Activated CD8-positive, alpha-beta memory T cell treated with anti-CD3 and anti-CD28 coated beads for 36 hours (primary cell): ENCODE results near the gene CCT7. TPM values are rescaled to one million over a fixed set of nuclear protein-coding genes. Genes with fewer than 3 reads are reported as not detected.

ENCODE experiments used
- CTCF ChIA-PET: fragments of 350-600 bp; sonication (Branson Sonifier 250); formaldehyde crosslinking; loops from one replicate; lab custom pipeline; 2021; ENCODE audit warnings: antibody characterized with exemption; lab: Charles Lee
- POLR2A ChIA-PET: fragments of 350-600 bp; sonication (Branson Sonifier 250); formaldehyde crosslinking; loops from one replicate; lab custom pipeline; 2021; ENCODE audit warnings: antibody characterized with exemption; lab: Charles Lee
- total RNA-seq, 2 experiments: library from RNA; stranded (reverse); gene quantifications; one replicate each; pipeline ENCODE4 v1.2.3, GENCODE V29; 2021

The CCT7 gene
- total RNA-seq, 2 experiments from 2014 or later = 750 to 751 TPM

GRCh38 chr2:73217826-73218225 is 16.3 kb upstream of the CCT7 start:
- CTCF ChIA-PET = interaction anchor here (1.3 kb wide), 1 partner anchor 10 kb away, joined by 3 read pairs; no protein-coding TSS in a partner anchor
- POLR2A ChIA-PET = interaction anchor here (1.2 kb wide), 1 partner anchor 15 kb away, joined by 5 read pairs; no protein-coding TSS in a partner anchor

GRCh38 chr2:73218298-73218697 is 15.8 kb upstream of the CCT7 start:
- ChIA-PET POLR2A (interaction anchor here (1.2 kb wide), 1 partner anchor 14 kb away, joined by 5 read pairs; no protein-coding TSS in a partner anchor), CTCF (no interaction called here)

- ChIA-PET CTCF (interaction anchor here (1.6 kb wide), 1 partner anchor 11 kb away, joined by 6 read pairs; no protein-coding TSS in a partner anchor), POLR2A (interaction anchor here (0.6 kb wide), 1 partner anchor 20 kb away, joined by 5 read pairs; no protein-coding TSS in a partner anchor)
These were observed 10.3 kb upstream of the CCT7 start for GRCh38 chr2:73223821-73224220.

GRCh38 chr2:73225513-73226360 is 8.4 kb upstream of the CCT7 start:
- POLR2A ChIA-PET = interaction anchor here (0.9 kb wide), 1 partner anchor 8 kb away, joined by 3 read pairs; the partner anchor contains the start of gene CCT7
- CTCF ChIA-PET = interaction anchor here (1.5 kb wide), 1 partner anchor 64 kb away, joined by 3 read pairs; no protein-coding TSS in a partner anchor

GRCh38 chr2:73227086-73227485 is 7.0 kb upstream of the CCT7 start:
- CTCF ChIA-PET = interaction anchor here (1.5 kb wide), 1 partner anchor 63 kb away, joined by 3 read pairs; no protein-coding TSS in a partner anchor

GRCh38 chr2:73228631-73229030 is 5.5 kb upstream of the CCT7 start:
- ChIA-PET CTCF (interaction anchor here (1.4 kb wide), 1 partner anchor 11 kb away, joined by 3 read pairs; no protein-coding TSS in a partner anchor), POLR2A (no interaction called here)

More at GRCh38 chr2:73227086-73227485, 7.0 kb upstream of the CCT7 start:
- POLR2A ChIA-PET = no interaction called here

- ChIA-PET CTCF (interaction anchor here (1.0 to 5.1 kb wide), 5 partner anchors 10 to 57 kb away, joined by 3 to 27 read pairs (median 5); no protein-coding TSS in a partner anchor), POLR2A (interaction anchor here (0.5 to 2.9 kb wide), 9 partner anchors 12 to 947 kb away, joined by 3 to 17 read pairs (median 5); partner anchors contain the start of genes ALMS1, EGR4, FBXO41 and SFXN5)
These were observed 1.5 kb upstream of the CCT7 start for GRCh38 chr2:73232403-73233153.

GRCh38 chr2:73233154-73233931 is 765 bp upstream of the CCT7 start, which contains the start of gene PRADC1:
Gene PRADC1, minus strand, starts transcription at chr2:73233239. Its CDS starts 79 bp downstream, at chr2:73233160.
- CTCF ChIA-PET = interaction anchor here (0.6 to 5.1 kb wide), 8 partner anchors 9 to 619 kb away, joined by 3 to 27 read pairs (median 5); no protein-coding TSS in a partner anchor
- POLR2A ChIA-PET = interaction anchor here (0.5 to 2.9 kb wide), 12 partner anchors 8 to 946 kb away, joined by 3 to 17 read pairs (median 6); partner anchors contain the start of genes ALMS1, EGR4, FBXO41 and SFXN5

- ChIA-PET CTCF (interaction anchor here (1.3 to 5.1 kb wide), 2 partner anchors 24 to 54 kb away, joined by 6 to 27 read pairs; no protein-coding TSS in a partner anchor), POLR2A (interaction anchor here (0.6 to 2.9 kb wide), 2 partner anchors 9 to 58 kb away, joined by 3 to 12 read pairs; partner anchors contain the start of gene EGR4)
These were observed 1.4 kb downstream of the CCT7 start for GRCh38 chr2:73235315-73236028.

GRCh38 chr2:73237168-73237567 is 3.1 kb downstream of the CCT7 start:
- POLR2A ChIA-PET = no interaction called here
- CTCF ChIA-PET = interaction anchor here (5.1 kb wide), 1 partner anchor 53 kb away, joined by 27 read pairs; no protein-coding TSS in a partner anchor

GRCh38 chr2:73238149-73238548 is 4.0 kb downstream of the CCT7 start:
- CTCF ChIA-PET = interaction anchor here (0.7 kb wide), 1 partner anchor 64 kb away, joined by 3 read pairs; no protein-coding TSS in a partner anchor

GRCh38 chr2:73238976-73239375 is 4.9 kb downstream of the CCT7 start:
- ChIA-PET POLR2A (interaction anchor here (0.6 kb wide), 1 partner anchor 169 kb away, joined by 3 read pairs; no protein-coding TSS in a partner anchor), CTCF (interaction anchor here (0.7 kb wide), 1 partner anchor 63 kb away, joined by 3 read pairs; no protein-coding TSS in a partner anchor)

More at GRCh38 chr2:73238149-73238548, 4.0 kb downstream of the CCT7 start:
- POLR2A ChIA-PET = no interaction called here

GRCh38 chr2:73239776-73240175 is 5.7 kb downstream of the CCT7 start:
- ChIA-PET CTCF (no interaction called here), POLR2A (no interaction called here)

GRCh38 chr2:73243884-73244570 is 9.9 kb downstream of the CCT7 start:
- POLR2A ChIA-PET = interaction anchor here (0.7 to 2.2 kb wide), 4 partner anchors 9 to 21 kb away, joined by 3 to 12 read pairs (median 5); partner anchors contain the start of genes CCT7 and PRADC1
- CTCF ChIA-PET = interaction anchor here (1.2 to 1.3 kb wide), 3 partner anchors 10 to 46 kb away, joined by 3 to 5 read pairs (median 4); partner anchors contain the start of gene CCT7

- POLR2A ChIA-PET = interaction anchor here (0.5 to 2.2 kb wide), 4 partner anchors 10 to 149 kb away, joined by 3 to 12 read pairs (median 4); partner anchors contain the start of genes CCT7 and PRADC1
- CTCF ChIA-PET = interaction anchor here (1.2 to 1.3 kb wide), 3 partner anchors 10 to 46 kb away, joined by 3 to 5 read pairs (median 4); partner anchors contain the start of gene CCT7
These were observed 10.5 kb downstream of the CCT7 start for GRCh38 chr2:73244580-73244979.

- ChIA-PET CTCF (no interaction called here), POLR2A (no interaction called here)
These were observed 12.7 kb downstream of the CCT7 start for GRCh38 chr2:73246850-73247249.
